Activated CD8-positive, alpha-beta T cell treated with anti-CD3 and anti-CD28 coated beads for 36 hours (primary cell): ENCODE measurements around the gene NUBPL. TPM values are rescaled to one million over a fixed set of nuclear protein-coding genes. Genes with fewer than 3 reads are reported as not detected.
A peak's percentile ranks its signal among the peaks of the same experiment; 100 is the strongest.

Source experiments
- ATAC-seq: fragments of 200-7000 bp; cut with Tn5 transposase; one replicate; pipeline ENCODE4 v1.10.0; 2021; ENCODE audit warnings: mild to moderate bottlenecking, moderate library complexity
- CTCF ChIA-PET: fragments of 350-600 bp; sonication (Branson Sonifier 250); formaldehyde crosslinking; loops from one replicate; lab custom pipeline; 2021; ENCODE audit warnings: antibody characterized with exemption; lab: Charles Lee
- POLR2A ChIA-PET: fragments of 350-600 bp; sonication (Branson Sonifier 250); formaldehyde crosslinking; loops from one replicate; lab custom pipeline; 2021; ENCODE audit warnings: antibody characterized with exemption; lab: Charles Lee
- DNase-seq: peaks from one replicate; pipeline ENCODE4 v3.0.0-alpha.2; 2020
- H3K27ac Mint-ChIP-seq: one replicate; pipeline ENCODE4 v1.8.0; 2021; ENCODE audit warnings: mild to moderate bottlenecking, mixed read lengths
- H3K27me3 Mint-ChIP-seq: one replicate; pipeline ENCODE4 v1.8.0; 2021; ENCODE audit warnings: mixed read lengths
- H3K36me3 Mint-ChIP-seq: one replicate; pipeline ENCODE4 v1.8.0; 2021; ENCODE audit warnings: low read depth, mixed read lengths
- H3K4me1 Mint-ChIP-seq: one replicate; pipeline ENCODE4 v1.8.0; 2021; ENCODE audit warnings: low read depth, mixed read lengths
- H3K4me3 Mint-ChIP-seq: one replicate; pipeline ENCODE4 v1.8.0; 2021; ENCODE audit warnings: mild to moderate bottlenecking, moderate library complexity, mixed read lengths
- H3K9me3 Mint-ChIP-seq: one replicate; pipeline ENCODE4 v1.8.0; 2021; ENCODE audit warnings: mixed read lengths
- intact Hi-C: fragments of 100-400 bp; cut with micrococcal nuclease; formaldehyde crosslinking; loops from one replicate; pipeline ENCODE4 v1.10.0; 2022
- total RNA-seq, 2 experiments: library from RNA; stranded (reverse); gene quantifications; one replicate each; pipeline ENCODE4 v1.2.3, GENCODE V29; 2021
- TF ChIP-seq, protein P1 (sequence below): fragments of 200-600 bp; IDR thresholded peaks from one replicate; pipeline ENCODE4 v1.8.0; 2022; ENCODE audit warnings: antibody characterized with exemption, mild to moderate bottlenecking

NUBPL gene
- total RNA-seq, 2 experiments from 2014 or later, result 14.3 to 14.4 TPM

DNA sequence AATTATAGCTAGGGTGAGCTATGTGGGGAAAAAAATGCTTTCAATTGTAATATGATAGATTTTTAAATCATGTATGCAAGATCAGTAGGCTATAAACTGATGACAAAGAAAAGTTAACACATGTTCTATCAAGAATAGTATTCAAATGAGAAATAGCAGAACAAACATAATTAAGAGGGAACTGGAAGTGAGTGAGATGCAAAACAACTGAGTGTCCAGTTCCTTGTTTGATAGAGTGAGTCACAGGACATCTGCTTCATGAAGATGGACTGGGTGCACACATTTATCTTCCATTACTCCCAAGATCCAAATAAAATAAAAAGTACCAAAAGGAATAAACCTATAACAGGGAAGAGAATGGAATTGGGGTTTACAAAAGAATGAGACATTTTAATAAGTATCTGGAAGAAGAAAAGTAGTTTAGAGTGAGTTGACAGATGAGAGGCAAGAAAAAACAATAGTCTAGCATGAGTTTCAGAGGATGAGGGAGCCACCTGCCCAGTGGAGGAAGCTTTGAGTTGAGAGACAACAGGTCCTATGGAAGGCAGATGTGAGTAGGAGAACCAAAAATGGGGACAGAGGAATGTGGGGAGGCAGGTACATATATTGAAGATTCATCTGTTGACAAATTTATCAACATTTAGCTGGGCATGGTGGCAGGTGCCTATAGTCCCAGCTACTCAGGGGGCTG lies 337.8 kb downstream of the NUBPL start:
- DNase-seq (no peak), ATAC-seq (no peak)
- Mint-ChIP-seq H3K9me3 (no peaks in the 10 kb centered on the region), H3K4me1 (no peaks in the 10 kb centered on the region), H3K36me3 (no peaks in the 10 kb centered on the region), H3K4me3 (no peak overlapping the region), H3K27ac (no peak overlapping the region), H3K27me3 (peaks cover 2% of the 10 kb centered on the region)
- intact Hi-C loops, result no loop called here
- CTCF ChIA-PET, result no interaction called here
- TF ChIP-seq, protein P1, sequence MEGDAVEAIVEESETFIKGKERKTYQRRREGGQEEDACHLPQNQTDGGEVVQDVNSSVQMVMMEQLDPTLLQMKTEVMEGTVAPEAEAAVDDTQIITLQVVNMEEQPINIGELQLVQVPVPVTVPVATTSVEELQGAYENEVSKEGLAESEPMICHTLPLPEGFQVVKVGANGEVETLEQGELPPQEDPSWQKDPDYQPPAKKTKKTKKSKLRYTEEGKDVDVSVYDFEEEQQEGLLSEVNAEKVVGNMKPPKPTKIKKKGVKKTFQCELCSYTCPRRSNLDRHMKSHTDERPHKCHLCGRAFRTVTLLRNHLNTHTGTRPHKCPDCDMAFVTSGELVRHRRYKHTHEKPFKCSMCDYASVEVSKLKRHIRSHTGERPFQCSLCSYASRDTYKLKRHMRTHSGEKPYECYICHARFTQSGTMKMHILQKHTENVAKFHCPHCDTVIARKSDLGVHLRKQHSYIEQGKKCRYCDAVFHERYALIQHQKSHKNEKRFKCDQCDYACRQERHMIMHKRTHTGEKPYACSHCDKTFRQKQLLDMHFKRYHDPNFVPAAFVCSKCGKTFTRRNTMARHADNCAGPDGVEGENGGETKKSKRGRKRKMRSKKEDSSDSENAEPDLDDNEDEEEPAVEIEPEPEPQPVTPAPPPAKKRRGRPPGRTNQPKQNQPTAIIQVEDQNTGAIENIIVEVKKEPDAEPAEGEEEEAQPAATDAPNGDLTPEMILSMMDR, result no peak
- POLR2A ChIA-PET, result no interaction called here

DNA sequence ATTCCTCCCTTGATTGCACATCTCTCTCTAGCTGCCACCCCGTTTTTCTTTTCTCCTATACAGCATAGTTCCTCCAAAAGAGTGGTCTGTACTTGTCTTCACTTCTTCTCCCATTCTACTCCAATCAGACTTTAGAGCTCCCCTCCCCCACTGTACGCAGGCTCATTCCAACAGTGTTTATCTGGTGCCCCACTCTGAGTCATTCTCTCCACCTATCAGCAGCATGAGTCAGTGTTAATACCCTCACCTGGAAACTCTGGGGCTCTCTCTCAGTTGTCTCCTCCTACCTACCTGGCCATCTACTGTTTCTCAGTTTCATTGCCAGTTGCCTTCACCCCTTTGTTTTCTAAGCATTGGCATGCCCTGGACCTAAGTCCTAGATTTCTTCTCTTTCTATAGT lies 340.8 kb downstream of the NUBPL start:
- ATAC-seq (peak; percentile 30), DNase-seq (no peak)
- ChIA-PET CTCF (no interaction called here), POLR2A (no interaction called here)
- H3K4me3 Mint-ChIP-seq, result no peak overlapping the region
- intact Hi-C loops, result no loop called here
- peaks cover 2% of the 10 kb centered on the region for H3K27me3 Mint-ChIP-seq
- no peaks in the 10 kb centered on the region for H3K9me3 Mint-ChIP-seq
- TF ChIP-seq, protein P1, result no peak
- H3K27ac Mint-ChIP-seq, result no peak overlapping the region
- H3K36me3 Mint-ChIP-seq, result no peaks in the 10 kb centered on the region
- H3K4me1 Mint-ChIP-seq, result no peaks in the 10 kb centered on the region

DNA sequence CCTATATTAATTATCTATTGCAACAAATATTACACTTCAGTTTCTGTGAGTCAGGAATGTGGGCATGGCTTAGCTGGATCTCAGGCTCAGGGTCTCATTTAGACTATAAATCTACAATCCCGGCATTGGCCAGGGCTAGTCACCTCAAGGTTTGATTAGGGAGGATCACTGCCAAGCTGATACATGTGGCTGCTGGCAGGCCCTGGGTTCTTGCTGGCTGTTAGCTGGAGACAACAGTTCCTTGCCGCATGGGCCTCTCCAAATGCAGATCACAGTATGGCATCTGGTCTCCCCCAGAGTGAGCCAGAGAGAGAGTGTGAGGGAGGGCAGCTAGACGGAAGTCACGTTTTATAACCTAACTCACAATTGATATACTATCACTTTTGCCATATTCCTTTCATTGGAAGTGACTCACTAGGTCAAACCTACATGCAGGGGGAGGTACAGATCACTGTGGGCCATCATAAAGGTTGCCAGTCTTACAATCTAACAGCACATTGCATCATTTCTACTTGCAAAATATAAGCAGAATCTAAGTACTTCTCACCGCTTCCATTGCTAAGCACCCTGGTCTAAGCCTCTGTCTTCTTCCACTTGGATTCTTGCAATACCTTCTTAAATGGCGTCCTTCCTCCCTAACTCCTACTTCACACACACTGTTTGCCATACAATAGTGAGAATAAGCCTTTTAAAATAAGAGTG lies 341.9 kb downstream of the NUBPL start:
- H3K36me3 Mint-ChIP-seq, result no peaks in the 10 kb centered on the region
- no peak for DNase-seq
- intact Hi-C loops, result no loop called here
- ATAC-seq, result no peak
- H3K4me3 Mint-ChIP-seq, result no peak overlapping the region
- ChIA-PET POLR2A (no interaction called here), CTCF (no interaction called here)
- H3K9me3 Mint-ChIP-seq, result no peaks in the 10 kb centered on the region
- peaks cover 4% of the 10 kb centered on the region for H3K27me3 Mint-ChIP-seq
- no peak overlapping the region for H3K27ac Mint-ChIP-seq
- H3K4me1 Mint-ChIP-seq, result no peaks in the 10 kb centered on the region
- TF ChIP-seq, protein P1, result no peak

DNA sequence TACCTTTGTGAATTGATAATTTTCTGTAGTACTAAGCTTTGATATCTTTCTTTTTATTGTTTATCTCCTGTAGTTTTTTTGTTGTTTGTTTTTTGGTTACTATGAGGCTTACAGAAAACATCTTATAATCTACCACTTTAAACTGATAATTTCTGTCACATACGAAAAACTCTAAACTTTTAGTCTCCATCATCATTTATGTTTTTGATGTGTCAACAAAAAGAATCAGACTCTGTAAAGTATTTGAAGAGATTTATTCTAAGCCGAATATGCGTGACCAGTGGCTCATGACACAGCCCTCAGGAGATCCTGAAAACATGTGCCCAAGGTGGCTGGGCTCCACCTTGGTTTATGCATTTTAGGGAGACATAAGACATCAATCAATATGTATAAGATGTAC lies 348.8 kb downstream of the NUBPL start:
- peaks cover 2% of the 10 kb centered on the region for H3K27me3 Mint-ChIP-seq
- no peaks in the 10 kb centered on the region for H3K4me1 Mint-ChIP-seq
- DNase-seq, result no peak
- H3K4me3 Mint-ChIP-seq, result no peak overlapping the region
- no peak overlapping the region for H3K27ac Mint-ChIP-seq
- ChIA-PET CTCF (no interaction called here), POLR2A (no interaction called here)
- TF ChIP-seq, protein P1, result no peak
- peaks cover 14% of the 10 kb centered on the region for H3K9me3 Mint-ChIP-seq
- intact Hi-C loops, result no loop called here
- no peak for ATAC-seq
- no peaks in the 10 kb centered on the region for H3K36me3 Mint-ChIP-seq

Other genes starting within 250 kb of the NUBPL start
- 10 to 100 TPM; 12.7 to 15.7 TPM for gene HEATR5A, start 140.9 kb upstream of the NUBPL start, total RNA-seq
- gene DTD2, start 103.9 kb upstream of the NUBPL start, total RNA-seq, result 10 to 100 TPM; 25.4 to 25.6 TPM
- not detected for gene GPR33, start 73.4 kb upstream of the NUBPL start, total RNA-seq